T1000 (cell line): ENCODE results near the gene FBLN2.

Experiments
- DNase-seq: peaks from one replicate; lab custom pipeline; 2025; ENCODE audit warnings: mixed read lengths; lab: John Stamatoyannopoulos, UW

The FBLN2 gene

GRCh38 chr3:13624671-13625125, 75.8 kb downstream of the FBLN2 start:
- no peak for DNase-seq

DNA sequence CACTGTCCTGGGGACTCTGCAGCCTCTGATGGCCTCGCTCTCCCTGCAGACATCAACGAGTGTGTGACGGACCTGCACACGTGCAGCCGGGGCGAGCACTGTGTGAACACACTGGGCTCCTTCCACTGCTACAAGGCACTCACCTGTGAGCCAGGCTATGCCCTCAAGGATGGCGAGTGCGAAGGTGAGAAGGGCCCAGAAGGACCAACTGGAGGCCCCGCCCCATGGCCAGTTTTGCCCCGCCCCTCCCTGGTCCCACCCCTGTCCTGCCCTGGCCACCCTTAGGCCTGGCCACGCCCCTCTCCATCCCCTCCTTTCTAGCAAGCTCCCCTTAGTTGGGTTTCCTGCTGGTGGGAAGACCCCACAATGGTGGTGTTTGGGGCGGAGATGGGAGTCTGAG, 77.5 kb downstream of the FBLN2 start:
- no peak for DNase-seq

- DNase-seq: no peak
Observed at GRCh38 chr3:13626915-13627460, 78.1 kb downstream of the FBLN2 start.

DNA sequence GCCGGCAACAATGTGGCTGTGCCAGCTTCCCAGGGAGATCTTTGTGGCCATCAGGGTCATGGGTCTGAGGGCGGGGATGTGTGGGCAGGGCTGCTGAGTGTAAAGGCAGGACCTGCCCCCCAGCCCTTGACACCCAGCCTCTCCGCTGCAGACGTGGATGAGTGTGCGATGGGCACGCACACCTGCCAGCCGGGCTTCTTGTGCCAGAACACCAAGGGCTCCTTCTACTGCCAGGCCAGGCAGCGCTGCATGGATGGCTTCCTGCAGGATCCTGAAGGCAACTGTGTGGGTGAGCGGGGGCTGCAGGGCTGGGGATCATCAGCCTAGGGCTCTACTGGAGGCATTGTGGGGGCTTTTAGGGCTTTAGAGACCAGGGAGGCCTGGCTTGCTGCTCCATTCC, 78.8 kb downstream of the FBLN2 start:
- DNase-seq: no peak

DNA sequence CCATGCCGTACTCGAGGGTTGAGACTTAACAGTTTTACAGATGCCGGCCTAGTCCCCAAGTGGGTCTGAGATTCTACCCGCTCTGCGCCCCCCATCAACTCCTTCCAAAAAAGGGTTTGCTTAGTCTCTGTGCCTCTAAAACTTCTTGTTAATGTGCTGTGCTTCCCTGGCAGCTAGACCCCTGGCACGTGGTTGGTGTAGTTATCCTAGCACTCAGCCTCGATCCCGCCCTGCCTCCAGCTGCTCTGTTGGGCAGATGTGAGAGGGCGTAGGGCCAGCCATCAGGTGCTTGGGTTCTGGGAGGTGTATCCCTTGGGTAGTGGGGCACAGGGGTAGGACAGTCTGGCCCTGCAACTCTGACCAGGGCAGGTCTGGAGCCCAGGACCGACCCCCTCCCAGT, 79.5 kb downstream of the FBLN2 start:
- no peak for DNase-seq

GRCh38 chr3:13628841-13629551, 80.1 kb downstream of the FBLN2 start:
- no peak for DNase-seq

- no peak for DNase-seq
Observed at GRCh38 chr3:13629644-13630043, 80.7 kb downstream of the FBLN2 start.

DNA sequence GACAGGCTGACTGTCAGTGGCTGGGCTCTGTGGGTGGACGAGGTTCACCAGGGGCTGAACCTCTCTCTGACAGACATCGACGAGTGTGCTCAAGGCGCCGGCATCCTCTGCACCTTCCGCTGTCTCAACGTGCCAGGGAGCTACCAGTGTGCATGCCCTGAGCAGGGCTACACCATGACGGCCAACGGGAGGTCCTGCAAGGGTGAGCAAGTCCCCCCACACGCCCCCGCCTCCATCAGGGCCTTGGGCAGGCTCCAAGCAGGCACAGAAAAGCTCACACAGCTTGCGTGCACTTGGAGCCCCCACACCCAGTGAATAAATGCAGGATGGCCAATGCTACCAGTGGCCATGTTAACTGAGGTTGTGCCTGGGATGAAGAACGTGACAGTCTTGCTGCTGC, 82.3 kb downstream of the FBLN2 start:
- no peak for DNase-seq

- no peak for DNase-seq
Observed at GRCh38 chr3:13633176-13633575, 84.3 kb downstream of the FBLN2 start.

DNA sequence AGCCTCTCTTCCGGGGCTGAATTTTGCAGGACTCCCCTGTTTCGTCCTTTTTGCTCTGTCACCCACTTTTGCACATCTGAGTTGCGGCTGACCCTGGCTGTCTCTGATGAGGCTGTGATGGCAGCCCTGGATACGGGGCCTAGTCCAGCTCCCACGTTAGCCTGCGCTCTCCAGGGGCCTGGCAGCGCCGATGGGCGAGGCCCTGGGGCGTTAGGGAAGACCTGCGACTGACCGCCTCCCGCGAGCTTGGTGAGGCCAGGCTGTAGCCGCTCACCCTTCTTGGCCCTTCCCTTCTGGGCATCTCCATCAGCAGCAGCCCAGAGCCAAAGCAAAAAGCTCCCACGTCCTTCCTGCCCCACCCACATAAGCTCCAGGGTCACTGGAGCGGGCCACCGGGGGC, 85.2 kb downstream of the FBLN2 start:
- no peak for DNase-seq

- DNase-seq: no peak
Observed at GRCh38 chr3:13634615-13635014, 85.7 kb downstream of the FBLN2 start.

DNA sequence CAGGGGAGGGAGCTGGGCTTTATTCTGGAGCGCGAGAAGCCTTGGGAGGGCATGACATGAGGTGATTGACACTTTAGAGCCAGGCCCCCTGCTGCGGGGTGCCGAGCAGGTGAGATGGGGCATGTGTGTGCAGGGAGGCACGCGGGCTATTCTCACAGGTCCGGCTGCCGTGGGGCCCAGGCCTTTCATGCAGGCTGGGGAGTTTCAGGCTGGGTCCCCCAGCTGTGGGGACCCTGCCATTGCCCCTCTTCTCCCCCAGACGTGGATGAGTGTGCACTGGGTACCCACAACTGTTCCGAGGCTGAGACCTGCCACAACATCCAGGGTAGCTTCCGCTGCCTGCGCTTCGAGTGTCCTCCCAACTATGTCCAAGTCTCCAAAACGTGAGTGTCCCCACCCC, 87.3 kb downstream of the FBLN2 start:
- no peak for DNase-seq

DNA sequence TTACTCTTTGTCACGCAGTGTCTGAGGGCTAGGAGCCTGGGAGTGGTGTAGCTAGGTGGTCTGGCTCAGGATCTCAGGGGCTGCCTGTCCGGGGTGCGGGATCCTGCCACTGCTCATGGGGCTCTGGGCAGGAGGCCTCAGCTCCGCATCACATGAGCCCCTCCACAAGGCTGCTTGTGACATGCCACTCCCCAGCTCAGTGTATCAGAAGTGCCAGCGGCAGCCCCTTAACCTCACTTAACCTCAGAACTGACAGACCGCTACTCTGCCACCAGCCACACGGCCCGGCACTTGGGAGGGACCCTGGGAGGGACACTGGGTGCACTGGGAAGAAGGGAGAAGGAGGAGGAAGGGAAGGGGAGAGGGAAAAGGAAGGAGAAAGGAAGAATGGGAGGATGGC, 87.9 kb downstream of the FBLN2 start:
- DNase-seq: no peak

DNA sequence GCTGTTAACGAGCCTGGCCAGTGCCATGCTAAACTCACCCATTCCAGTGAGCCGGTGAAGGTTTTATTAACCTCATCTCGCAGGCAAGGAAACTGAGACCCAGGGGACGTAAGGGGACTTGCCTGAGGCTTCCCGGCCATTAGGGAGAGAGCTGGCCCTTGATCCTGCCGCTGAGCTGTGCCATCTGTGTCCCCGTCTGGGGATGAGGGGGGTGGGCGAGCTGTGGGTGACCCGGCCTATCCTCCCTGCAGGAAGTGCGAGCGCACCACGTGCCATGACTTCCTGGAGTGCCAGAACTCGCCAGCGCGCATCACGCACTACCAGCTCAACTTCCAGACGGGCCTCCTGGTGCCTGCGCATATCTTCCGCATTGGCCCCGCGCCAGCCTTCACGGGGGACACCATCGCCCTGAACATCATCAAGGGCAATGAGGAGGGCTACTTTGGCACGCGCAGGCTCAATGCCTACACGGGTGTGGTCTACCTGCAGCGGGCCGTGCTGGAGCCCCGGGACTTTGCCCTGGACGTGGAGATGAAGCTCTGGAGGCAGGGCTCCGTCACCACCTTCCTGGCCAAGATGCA, 88.5 kb downstream of the FBLN2 start:
- no peak for DNase-seq

GRCh38 chr3:13637953-13638352, 89.0 kb downstream of the FBLN2 start:
- DNase-seq: no peak

GRCh38 chr3:13638927-13639326, 90.0 kb downstream of the FBLN2 start:
- DNase-seq: no peak

DNA sequence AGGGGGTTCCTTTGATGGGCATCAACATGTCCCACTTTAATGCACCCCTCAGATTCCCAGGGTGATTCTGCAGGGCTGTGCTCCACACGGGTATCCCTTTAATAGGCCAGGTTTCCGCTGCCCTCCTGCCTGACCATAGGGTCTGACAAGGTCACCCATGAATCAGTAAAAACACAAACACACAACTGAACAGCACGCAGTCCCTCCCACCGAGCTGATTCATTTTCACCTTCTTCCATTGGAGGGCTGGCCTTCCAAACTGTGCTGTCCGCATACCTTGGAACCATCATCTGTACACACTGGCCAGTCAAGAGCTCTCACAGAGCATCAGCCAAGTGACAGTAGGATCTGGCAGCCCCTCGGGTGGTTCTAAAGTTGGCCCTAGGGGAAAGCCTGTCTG, 93.7 kb downstream of the FBLN2 start:
- DNase-seq: no peak

DNA sequence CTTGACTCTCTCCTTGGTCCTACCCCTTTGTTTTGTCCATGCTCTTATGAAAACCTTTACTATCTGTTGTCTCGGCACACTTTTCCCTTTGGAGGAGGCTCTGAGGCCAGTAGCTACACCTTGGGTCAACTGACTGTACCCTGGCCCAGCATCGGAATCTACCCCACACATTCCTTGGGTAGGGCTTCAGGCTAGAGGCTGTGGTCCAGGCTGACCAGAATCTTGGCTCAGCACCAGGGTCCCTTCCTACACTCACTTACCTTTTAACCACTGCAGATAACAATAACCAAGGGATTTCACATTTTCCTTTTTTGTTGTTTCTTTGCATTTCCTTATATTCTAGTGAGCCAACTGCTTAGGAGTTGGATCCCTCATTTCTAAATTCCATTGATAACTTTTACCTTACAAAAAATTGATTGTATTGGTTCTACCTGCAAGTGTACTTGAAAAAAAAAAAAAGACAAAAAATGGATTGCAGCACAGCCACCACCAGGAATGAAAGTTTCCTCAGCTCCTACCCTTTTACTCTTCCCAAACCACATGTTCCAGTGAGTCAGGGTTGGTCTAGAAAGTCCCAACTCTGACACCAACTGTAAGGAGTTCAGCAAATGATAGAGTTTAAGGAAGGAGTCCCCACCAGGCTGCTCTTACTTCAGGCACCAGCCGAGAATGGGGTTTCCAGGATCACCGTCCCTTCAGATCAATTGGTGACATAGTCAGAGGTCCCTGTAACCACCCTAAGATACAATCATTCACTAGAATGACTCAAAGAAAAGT, 95.6 kb downstream of the FBLN2 start:
- no peak for DNase-seq

DNA sequence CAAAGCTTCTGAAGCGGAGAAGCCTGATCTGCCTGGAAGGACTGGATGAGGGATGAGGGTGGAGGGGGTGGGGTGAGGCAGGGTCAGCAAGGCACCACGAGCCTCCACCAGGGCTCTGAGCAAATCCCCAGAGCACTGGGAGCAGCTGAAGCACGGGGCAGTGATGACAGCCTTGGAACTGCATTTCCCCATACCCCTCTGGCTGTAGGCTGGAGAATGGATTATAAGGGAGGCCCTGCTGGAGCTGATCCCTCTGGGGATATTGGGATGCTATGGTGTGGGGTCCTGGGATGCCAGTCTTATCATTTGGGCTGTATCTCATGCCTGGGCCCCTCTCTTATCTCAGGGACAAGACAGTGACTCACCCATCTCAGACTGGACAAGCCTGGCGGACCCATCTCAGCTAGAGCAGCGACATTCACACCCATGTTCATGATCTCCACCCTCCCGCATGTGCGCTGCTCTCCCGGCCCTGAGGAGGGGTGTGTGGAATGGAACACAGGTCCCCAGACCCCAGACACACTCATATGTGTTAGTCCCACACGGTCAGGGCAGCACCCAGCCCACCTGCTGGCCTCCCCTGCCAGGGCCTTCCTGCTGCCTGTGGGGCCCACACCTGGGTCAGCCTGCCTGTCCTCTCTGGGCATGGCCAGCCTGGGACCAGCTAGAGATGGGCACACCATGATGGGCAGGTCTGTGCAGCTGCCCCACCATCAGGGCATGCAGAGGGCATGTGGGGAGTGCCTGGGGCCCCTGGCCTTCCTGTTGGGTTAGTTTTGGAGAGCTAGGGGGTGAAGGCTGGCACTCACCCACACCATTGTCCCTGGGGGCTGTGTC, 97.1 kb downstream of the FBLN2 start:
- DNase-seq: no peak

GRCh38 chr3:13647298-13648059, 98.6 kb downstream of the FBLN2 start:
- no peak for DNase-seq
